ENCODE data around the gene PCDH9. TPM values are rescaled to one million over a fixed set of nuclear protein-coding genes. Genes with fewer than 3 reads are reported as not detected.

Gene PCDH9
- polyA plus RNA-seq, 3 donors: 0.03 TPM; not detected in 1

DNA sequence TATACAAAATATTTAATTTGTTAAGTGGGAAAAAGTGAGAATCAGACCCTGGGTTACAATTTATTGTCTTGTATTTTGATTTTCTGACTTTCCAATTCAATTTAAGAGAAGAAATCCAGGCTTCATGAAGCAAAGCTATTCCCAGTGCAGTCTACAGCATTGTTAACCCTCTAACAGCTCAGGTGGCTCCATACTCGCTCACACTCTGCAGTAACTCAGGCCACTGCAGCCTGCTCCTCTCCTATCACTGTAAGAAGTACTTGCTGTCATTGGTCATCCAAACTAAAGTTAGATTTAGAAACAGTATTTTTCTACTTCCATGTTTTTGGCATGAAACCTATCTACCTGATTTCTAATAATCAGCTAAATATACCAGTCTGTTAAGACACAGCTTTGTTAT is 830.3 kb downstream of the PCDH9 start:
- Histone ChIP-seq H3K36me3 (replicated peaks in 1 of 2; ENCODE audit: control insufficient read depth in 1 of 2, insufficient read depth in 2 of 2, low read length in 2 of 2) (no peaks in the 10 kb centered on the region), H4K20me1 (ENCODE audit: insufficient read depth, low read length) (no peaks in the 10 kb centered on the region), H3K27me3 (ENCODE audit: control insufficient read depth in 2 of 2, insufficient read depth in 2 of 2, low read length in 2 of 2) (no peaks in the 10 kb centered on the region), H3K4me3 (replicated peaks in 1 of 3; ENCODE audit: low read depth in 2 of 3, low read length in 3 of 3) (no peak overlapping the region), H3K79me2 (ENCODE audit: insufficient read depth, low read length) (no peaks in the 10 kb centered on the region), H3K4me2 (replicated peaks; ENCODE audit: extremely low read depth, low read length, poor library complexity, severe bottlenecking) (no peak overlapping the region), H3K9ac (ENCODE audit: insufficient read depth, low read length, poor library complexity, severe bottlenecking) (no peak overlapping the region), H3K27ac (ENCODE audit: low read depth in 1 of 2, low read length in 2 of 2) (no peak overlapping the region), H3K9me3 (replicated peaks in 1 of 2; ENCODE audit: control insufficient read depth in 1 of 2, insufficient read depth in 1 of 2, low read length in 2 of 2) (no peaks in the 10 kb centered on the region), H2AFZ (ENCODE audit: insufficient read depth, low read depth, low read length, poor library complexity, severe bottlenecking) (no peak overlapping the region), H3K4me1 (ENCODE audit: control insufficient read depth in 1 of 2, insufficient read depth in 2 of 2, low read length in 2 of 2) (no peaks in the 10 kb centered on the region)
- H3K4me3 Mint-ChIP-seq: no peak overlapping the region
- WGBS (ENCODE audit: insufficient coverage): 83% methylated on average over 1 of the region's 1 CpG
- H3K9me3 Mint-ChIP-seq: peaks cover 0 to 7% (median 4%) of the 10 kb centered on the region in 7 donors
- intact Hi-C loops (cut with micrococcal nuclease): no loop called here
- H3K27ac Mint-ChIP-seq: no peak overlapping the region
- H3K36me3 Mint-ChIP-seq: no peaks in the 10 kb centered on the region
- no peaks in the 10 kb centered on the region for H3K4me1 Mint-ChIP-seq
- TF ChIP-seq, protein P1, sequence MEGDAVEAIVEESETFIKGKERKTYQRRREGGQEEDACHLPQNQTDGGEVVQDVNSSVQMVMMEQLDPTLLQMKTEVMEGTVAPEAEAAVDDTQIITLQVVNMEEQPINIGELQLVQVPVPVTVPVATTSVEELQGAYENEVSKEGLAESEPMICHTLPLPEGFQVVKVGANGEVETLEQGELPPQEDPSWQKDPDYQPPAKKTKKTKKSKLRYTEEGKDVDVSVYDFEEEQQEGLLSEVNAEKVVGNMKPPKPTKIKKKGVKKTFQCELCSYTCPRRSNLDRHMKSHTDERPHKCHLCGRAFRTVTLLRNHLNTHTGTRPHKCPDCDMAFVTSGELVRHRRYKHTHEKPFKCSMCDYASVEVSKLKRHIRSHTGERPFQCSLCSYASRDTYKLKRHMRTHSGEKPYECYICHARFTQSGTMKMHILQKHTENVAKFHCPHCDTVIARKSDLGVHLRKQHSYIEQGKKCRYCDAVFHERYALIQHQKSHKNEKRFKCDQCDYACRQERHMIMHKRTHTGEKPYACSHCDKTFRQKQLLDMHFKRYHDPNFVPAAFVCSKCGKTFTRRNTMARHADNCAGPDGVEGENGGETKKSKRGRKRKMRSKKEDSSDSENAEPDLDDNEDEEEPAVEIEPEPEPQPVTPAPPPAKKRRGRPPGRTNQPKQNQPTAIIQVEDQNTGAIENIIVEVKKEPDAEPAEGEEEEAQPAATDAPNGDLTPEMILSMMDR (IDR thresholded peaks at IDR 0.05): no peak
- H3K27me3 Mint-ChIP-seq (ENCODE audit: low read depth in 3 of 3): no peaks in the 10 kb centered on the region
- no peak for DNase-seq

- Mint-ChIP-seq H3K9me3 (peaks cover 0 to 7% (median 3%) of the 10 kb centered on the region in 7 donors), H3K27ac (no peak overlapping the region), H3K27me3 (ENCODE audit: low read depth in 3 of 3) (no peaks in the 10 kb centered on the region), H3K4me1 (no peaks in the 10 kb centered on the region), H3K36me3 (no peaks in the 10 kb centered on the region), H3K4me3 (no peak overlapping the region)
- H2AFZ ChIP-seq (ENCODE audit: insufficient read depth, low read depth, low read length, poor library complexity, severe bottlenecking): no peak overlapping the region
- no peak overlapping the region for H3K4me3 ChIP-seq (replicated peaks in 1 of 3; ENCODE audit: low read depth in 2 of 3, low read length in 3 of 3)
- no peaks in the 10 kb centered on the region for H3K79me2 ChIP-seq (ENCODE audit: insufficient read depth, low read length)
- no peaks in the 10 kb centered on the region for H3K9me3 ChIP-seq (replicated peaks in 1 of 2; ENCODE audit: control insufficient read depth in 1 of 2, insufficient read depth in 1 of 2, low read length in 2 of 2)
- no peaks in the 10 kb centered on the region for H3K27me3 ChIP-seq (ENCODE audit: control insufficient read depth in 2 of 2, insufficient read depth in 2 of 2, low read length in 2 of 2)
- no peak overlapping the region for H3K4me2 ChIP-seq (replicated peaks; ENCODE audit: extremely low read depth, low read length, poor library complexity, severe bottlenecking)
- no peaks in the 10 kb centered on the region for H3K4me1 ChIP-seq (ENCODE audit: control insufficient read depth in 1 of 2, insufficient read depth in 2 of 2, low read length in 2 of 2)
- H3K27ac ChIP-seq (ENCODE audit: low read depth in 1 of 2, low read length in 2 of 2): no peak overlapping the region
- no peaks in the 10 kb centered on the region for H4K20me1 ChIP-seq (ENCODE audit: insufficient read depth, low read length)
- WGBS (ENCODE audit: insufficient coverage): 100% methylated on average over 1 of the region's 3 CpGs
- no peak for DNase-seq
- H3K36me3 ChIP-seq (replicated peaks in 1 of 2; ENCODE audit: control insufficient read depth in 1 of 2, insufficient read depth in 2 of 2, low read length in 2 of 2): no peaks in the 10 kb centered on the region
- TF ChIP-seq, protein P1 (IDR thresholded peaks at IDR 0.05): no peak
- H3K9ac ChIP-seq (ENCODE audit: insufficient read depth, low read length, poor library complexity, severe bottlenecking): no peak overlapping the region
- intact Hi-C loops (cut with micrococcal nuclease): no loop called here
Observed at GRCh38 chr13:66397133-66397532, 833.0 kb downstream of the PCDH9 start.
